Activated T-cell treated with anti-CD3 and anti-CD28 coated beads, Interleukin-2, amount 50 U/mL, for 4 hours (primary cell): ENCODE results near the gene NGFR. TPM values are rescaled to one million over a fixed set of nuclear protein-coding genes. Genes with fewer than 3 reads are reported as not detected.
"Not testable (repeated sequence)": the region's sequence is repeated elsewhere in the genome, so short reads cannot be mapped to it uniquely, and the experiment has no call there.

Source experiments
- ATAC-seq, 2 donors: fragments of 200-7000 bp; cut with Tn5 transposase; one replicate each; pipeline ENCODE4 v1.10.0; 2021
- DNase-seq: peaks from one replicate; pipeline ENCODE4 v3.0.0-alpha.2; 2020
- H3K27me3 Mint-ChIP-seq: one replicate; pipeline ENCODE4 v1.8.0; 2021; ENCODE audit warnings: low read depth, mixed read lengths
- H3K36me3 Mint-ChIP-seq: one replicate; pipeline ENCODE4 v1.8.0; 2022; ENCODE audit warnings: mixed read lengths; ENCODE audit not compliant: insufficient read depth
- H3K4me1 Mint-ChIP-seq: one replicate; pipeline ENCODE4 v1.8.0; 2021; ENCODE audit warnings: low read depth, mixed read lengths
- H3K4me3 Mint-ChIP-seq: one replicate; pipeline ENCODE4 v1.8.0; 2021; ENCODE audit warnings: mild to moderate bottlenecking, moderate library complexity, mixed read lengths
- H3K9me3 Mint-ChIP-seq: one replicate; pipeline ENCODE4 v1.8.0; 2021; ENCODE audit warnings: mixed read lengths
- total RNA-seq, 3 donors: library from RNA; stranded (reverse); gene quantifications; one replicate each; pipeline ENCODE4 v1.2.1, GENCODE V29; 2021

The NGFR gene
- total RNA-seq, 3 donors from 2014 or later = 0.05 to 0.49 (median 0.05) TPM

DNA sequence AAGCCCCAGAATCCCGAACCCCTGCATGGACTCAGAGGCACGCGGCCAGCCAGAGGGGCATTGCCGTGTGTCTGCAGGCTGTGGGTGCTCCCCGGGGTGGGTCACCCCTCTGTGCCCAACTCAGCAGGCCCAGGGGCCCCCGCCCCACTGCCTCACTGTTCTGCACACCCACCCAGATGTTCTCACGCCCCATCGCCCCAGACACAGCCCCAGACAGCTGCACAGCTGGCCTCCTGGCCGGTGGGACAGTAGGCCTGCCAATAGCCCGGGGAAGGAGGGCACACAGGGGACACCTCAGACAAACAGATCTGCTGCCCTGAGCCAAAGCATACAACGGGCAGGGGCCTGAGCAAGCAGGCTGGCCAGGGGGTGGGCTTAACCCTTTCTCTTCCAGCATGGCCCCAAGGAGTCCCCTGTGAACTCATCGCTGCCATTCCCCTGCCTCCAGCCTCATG lies 53.0 kb downstream of the NGFR start:
- H3K36me3 Mint-ChIP-seq = no peaks in the 10 kb centered on the region
- H3K4me3 Mint-ChIP-seq = no peak overlapping the region
- H3K4me1 Mint-ChIP-seq = no peaks in the 10 kb centered on the region
- ATAC-seq (no peak), DNase-seq (no peak)
- H3K27me3 Mint-ChIP-seq = peaks cover 12% of the 10 kb centered on the region
- no peaks in the 10 kb centered on the region for H3K9me3 Mint-ChIP-seq

DNA sequence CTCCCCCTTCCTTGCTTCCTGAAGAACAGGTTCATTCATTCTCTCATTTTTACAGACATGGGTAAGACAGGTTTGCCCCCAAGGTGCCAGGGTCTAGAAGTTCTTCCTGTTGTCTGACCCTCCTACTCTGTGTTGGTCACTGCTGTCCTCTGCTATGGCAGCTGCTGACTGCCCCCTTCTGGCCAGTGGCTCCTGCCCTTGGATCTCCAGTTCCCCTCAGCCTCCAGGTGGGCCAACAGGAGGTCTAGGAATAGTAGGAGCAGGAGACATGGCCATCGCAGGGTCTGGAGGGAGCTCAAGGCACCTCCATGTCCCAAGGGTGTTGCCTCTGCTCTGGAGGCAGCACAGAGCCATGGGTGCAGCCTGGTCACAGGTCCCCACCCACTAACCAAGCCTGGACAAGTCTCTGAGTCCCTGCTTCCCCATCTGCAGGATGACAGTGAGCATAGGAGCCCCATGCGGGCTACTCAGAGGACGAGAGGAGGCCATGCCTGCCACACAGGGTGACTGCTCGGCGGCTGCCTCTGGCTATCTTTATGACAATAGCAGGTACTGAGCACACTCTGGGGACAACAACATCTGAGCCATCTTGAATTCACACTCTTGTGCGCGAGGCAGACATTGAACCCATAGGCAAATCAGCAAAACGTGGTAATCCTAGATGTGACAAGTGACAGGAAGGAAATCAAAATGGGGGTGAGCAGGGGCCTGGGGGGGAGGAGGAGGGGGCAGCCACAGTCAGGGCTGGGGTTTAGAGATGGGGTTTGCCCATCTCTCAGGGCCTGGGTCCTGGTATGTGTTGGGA lies 53.6 kb downstream of the NGFR start:
- ATAC-seq = no peak
- H3K4me1 Mint-ChIP-seq = no peaks in the 10 kb centered on the region
- DNase-seq = no peak
- H3K36me3 Mint-ChIP-seq = no peaks in the 10 kb centered on the region
- no peak overlapping the region for H3K4me3 Mint-ChIP-seq
- peaks cover 9% of the 10 kb centered on the region for H3K27me3 Mint-ChIP-seq
- no peaks in the 10 kb centered on the region for H3K9me3 Mint-ChIP-seq

DNA sequence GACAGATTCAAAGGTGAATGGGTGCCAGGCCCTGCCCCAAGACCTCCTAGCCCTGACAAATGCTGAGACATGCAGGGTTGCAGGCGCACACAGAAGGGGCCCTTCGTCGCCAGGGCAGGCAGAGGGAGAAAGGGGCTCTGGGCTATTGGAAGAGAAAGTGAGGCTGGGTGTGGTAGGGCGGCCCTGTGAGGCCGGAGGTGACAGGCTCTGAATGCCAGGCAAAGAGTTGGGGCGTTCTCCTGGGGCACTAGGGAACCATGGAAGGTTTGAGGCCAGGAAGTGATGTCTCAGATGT lies 54.2 kb downstream of the NGFR start:
- Mint-ChIP-seq H3K4me1 (no peaks in the 10 kb centered on the region), H3K27me3 (peaks cover 7% of the 10 kb centered on the region), H3K4me3 (no peak overlapping the region), H3K9me3 (no peaks in the 10 kb centered on the region), H3K36me3 (no peaks in the 10 kb centered on the region)
- DNase-seq (no peak), ATAC-seq (no peak)

DNA sequence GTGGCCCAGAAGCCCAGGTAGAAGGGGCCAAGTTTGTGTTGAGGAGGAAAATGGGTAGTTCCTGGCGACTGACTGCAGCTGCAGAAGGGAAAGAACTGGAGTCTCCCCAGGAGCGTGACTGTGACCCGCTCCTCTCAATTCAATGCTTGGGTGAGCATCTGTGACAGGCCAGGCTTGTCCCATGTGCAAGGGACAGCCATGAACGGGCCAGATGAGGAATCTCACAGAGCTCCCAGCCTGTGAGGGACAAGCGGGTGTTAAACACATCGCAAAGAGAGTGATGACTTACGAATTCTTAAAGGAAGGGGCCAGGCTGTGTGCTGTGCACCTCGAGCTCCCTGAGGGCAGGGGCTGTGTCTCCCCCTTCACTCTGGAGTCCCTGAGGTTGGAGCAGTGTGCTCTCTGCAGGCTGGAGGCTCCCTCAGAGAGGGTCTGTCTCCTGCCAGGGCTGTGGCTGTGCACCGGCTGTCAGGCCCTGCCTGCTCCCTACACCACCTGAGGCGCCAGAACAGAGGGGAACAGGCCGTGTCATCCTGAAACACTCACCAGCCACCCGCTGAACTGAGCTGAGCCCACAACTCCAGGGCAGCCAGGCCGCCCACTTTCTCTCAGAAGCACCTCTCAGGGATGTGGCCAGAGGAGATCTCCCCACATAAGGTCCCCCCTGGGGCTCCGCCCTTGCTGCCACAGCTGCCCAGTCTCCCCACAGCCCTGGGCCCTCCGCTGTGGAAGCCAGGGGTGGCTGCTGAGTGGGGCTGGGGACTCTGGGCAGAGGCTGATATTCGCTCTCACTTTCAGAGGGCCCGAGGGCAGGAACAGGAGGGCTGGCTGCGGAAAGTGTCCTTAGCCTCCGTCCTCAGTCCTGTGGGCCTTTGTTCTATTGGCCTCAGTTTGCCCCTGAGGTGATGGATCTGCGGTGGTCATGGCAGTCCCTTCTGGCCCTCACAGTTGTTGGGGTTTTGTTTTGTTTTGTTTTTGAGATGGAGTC lies 54.9 kb downstream of the NGFR start:
- H3K4me1 Mint-ChIP-seq = no peaks in the 10 kb centered on the region
- H3K9me3 Mint-ChIP-seq = no peaks in the 10 kb centered on the region
- no peak for DNase-seq
- peaks cover 7% of the 10 kb centered on the region for H3K27me3 Mint-ChIP-seq
- ATAC-seq = no peak
- H3K4me3 Mint-ChIP-seq = no peak overlapping the region
- H3K36me3 Mint-ChIP-seq = no peaks in the 10 kb centered on the region

DNA sequence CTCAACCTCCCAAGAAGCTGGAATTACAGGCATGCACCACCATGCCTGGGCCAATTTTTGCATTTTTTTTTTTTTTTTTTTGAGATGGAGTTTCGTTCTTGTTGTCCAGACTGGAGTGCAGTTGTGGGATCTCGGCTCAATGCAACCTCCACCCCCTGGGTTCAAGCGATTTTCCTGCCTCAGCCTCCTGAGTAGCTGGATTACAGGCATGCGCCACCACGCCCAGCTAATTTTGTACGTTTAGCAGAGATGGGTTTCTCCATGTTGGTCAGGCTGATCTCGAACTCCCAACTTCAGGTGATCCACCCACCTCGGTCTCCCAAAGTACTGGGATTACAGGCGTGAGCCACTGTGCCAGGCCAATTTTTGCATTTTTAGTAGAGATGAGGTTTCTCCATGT lies 55.7 kb downstream of the NGFR start:
- ATAC-seq, H3K4me1 Mint-ChIP-seq, H3K27me3 Mint-ChIP-seq, H3K36me3 Mint-ChIP-seq, H3K9me3 Mint-ChIP-seq, H3K4me3 Mint-ChIP-seq, DNase-seq: not testable (repeated sequence)

DNA sequence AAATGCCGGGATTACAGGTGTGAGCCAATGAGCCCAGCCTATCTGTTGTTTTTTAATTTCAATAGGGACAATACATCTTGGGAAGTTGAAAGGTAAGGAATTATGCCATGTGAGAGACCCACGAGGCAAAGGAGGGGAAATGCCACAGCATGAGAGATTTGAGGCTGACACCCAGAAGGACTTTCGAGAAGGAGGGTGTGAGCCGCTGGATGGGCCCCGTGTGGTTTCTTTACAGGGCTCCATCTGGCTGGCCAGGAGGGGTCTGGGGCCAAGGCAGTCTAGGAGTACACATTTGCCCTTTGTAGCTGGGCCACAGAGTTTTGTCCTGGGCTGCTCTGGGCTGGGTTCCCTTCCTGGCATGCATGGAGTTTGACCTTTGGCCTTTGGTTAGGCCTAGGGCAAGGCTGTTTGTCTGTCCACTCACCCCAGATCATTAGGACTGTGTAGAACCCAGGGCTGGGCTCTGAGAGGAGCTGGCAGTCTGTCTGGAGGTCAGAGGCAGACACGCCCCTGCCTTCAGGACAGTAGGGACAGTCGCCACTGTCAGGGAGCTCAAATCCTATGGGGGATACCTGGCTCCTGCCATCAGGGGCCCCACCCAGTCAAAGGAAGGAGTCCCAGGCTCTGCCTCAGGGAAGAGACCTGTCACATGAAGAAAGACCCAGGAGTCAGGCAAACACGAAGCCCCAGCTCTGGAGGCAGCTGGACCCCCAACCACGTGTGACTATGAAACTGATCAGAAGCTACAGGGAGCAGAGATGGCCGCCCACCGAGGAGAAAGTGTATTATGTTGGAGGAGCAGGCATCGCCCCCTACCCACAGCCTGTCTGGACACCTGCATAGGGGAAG lies 56.4 kb downstream of the NGFR start:
- ATAC-seq (no peak), DNase-seq (no peak)
- Mint-ChIP-seq H3K4me3 (no peak overlapping the region), H3K4me1 (peaks cover under 1% of the 10 kb centered on the region), H3K9me3 (no peaks in the 10 kb centered on the region), H3K36me3 (no peaks in the 10 kb centered on the region), H3K27me3 (peaks cover 7% of the 10 kb centered on the region)

DNA sequence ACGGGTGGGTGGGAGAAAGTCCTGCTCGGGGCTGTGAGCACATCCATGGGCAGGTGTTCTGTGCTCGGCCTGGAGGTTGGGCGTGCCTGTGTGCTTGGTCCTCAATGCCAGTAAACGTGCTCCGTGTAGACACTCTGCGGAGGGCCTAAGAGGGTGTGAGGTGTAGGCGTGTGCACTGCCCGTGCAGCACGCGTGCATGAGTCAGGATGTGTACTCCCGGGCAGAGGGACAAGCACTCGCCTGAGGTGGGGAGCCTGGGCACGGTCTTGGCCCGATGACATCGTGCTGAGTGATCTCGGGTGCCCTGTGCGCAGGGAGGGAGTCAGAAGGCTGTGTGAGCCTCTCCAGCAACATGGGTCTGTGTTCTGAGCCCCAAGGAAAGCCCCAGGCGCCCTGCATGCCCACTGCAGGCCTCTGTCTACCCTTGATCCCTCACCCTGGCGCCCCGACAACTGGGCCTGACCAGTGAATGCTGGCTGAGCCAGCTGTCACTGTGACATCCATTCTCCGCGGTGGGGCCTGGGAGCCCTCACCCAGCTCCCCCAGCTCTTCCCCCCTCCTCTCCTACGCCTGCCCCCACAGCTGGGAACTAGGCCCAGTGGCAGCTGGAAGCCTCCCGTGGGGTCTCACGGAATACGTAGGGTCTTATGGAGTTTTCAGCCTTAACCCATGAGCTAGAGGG lies 57.1 kb downstream of the NGFR start:
- Mint-ChIP-seq H3K4me1 (peaks cover 1% of the 10 kb centered on the region), H3K27me3 (peaks cover 7% of the 10 kb centered on the region), H3K36me3 (no peaks in the 10 kb centered on the region), H3K4me3 (no peak overlapping the region), H3K9me3 (no peaks in the 10 kb centered on the region)
- no peak for ATAC-seq
- no peak for DNase-seq

DNA sequence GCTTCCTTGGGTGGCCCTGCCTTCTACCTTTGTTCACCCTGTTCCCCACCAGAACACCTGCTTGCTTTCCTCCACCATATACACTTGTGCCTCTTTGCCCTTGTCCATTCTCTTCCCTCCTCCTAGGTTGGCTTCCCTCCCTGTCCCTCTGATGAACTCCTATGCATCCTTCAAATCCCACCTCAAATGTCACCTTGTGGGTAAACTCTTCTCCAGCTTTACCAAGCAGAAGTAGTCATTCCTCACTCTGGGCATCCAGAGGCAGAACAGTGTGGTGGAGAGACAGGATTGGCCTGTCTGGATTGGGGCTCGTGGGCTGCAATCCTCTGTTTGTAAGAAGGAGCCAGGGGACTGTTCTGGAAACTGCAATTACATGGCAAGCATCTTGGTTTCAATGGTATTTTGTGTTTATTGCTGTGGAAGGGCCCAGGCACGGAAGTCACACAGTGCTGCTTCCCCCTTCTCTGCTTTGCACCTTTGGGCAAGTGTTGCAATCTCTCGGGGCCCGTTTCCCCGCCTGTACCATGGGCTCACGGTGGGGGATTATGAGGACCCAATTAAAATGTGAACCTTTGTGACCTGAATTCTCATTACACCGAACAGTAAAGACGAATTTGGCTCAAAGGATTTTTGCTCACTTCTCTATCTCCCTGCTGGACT lies 58.7 kb downstream of the NGFR start:
- Mint-ChIP-seq H3K36me3 (no peaks in the 10 kb centered on the region), H3K4me1 (peaks cover 3% of the 10 kb centered on the region), H3K4me3 (no peak overlapping the region), H3K9me3 (no peaks in the 10 kb centered on the region), H3K27me3 (peaks cover 8% of the 10 kb centered on the region)
- ATAC-seq (no peak), DNase-seq (no peak)

DNA sequence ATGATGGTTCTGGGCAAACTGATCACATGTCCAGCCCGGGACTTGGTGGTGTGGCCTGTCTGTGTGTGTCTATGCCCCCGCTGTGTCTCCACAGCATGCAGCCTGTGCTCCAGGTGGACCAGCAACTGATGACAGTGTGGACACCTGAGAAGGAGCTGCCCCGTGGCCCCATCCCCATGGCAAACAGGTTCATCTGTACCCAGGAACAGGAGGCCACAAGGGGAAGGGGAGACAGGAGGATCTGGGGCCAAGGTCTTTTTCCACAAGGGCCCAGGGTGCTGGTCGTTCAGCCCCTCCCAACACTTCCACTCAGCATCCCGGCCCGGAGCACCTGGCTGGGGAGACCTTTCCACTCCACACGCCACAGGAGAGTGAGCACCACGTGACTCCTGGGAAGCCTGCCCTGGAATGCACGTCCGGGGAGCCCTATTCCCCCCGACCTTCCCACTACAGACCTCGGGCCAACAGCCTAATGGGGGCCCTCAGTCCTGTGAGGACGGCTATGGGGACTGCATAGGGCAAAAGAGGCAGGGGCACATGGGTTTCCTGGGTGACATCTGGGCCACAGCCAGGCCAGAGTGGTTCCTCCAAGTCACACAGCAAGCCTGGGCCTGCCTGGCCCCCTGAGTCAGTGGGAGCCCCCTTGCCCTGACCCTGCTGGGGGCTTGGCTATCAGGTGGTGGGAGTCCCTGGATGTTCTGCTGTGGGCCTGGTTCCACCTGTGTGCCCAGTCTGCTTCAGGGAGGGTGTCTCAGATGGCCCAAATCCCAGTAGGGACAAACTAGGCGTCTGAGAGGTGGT lies 59.8 kb downstream of the NGFR start:
- H3K4me1 Mint-ChIP-seq = peaks cover 3% of the 10 kb centered on the region
- H3K4me3 Mint-ChIP-seq = no peak overlapping the region
- peaks cover 3% of the 10 kb centered on the region for H3K27me3 Mint-ChIP-seq
- no peaks in the 10 kb centered on the region for H3K36me3 Mint-ChIP-seq
- DNase-seq (no peak), ATAC-seq (no peak)
- no peaks in the 10 kb centered on the region for H3K9me3 Mint-ChIP-seq

DNA sequence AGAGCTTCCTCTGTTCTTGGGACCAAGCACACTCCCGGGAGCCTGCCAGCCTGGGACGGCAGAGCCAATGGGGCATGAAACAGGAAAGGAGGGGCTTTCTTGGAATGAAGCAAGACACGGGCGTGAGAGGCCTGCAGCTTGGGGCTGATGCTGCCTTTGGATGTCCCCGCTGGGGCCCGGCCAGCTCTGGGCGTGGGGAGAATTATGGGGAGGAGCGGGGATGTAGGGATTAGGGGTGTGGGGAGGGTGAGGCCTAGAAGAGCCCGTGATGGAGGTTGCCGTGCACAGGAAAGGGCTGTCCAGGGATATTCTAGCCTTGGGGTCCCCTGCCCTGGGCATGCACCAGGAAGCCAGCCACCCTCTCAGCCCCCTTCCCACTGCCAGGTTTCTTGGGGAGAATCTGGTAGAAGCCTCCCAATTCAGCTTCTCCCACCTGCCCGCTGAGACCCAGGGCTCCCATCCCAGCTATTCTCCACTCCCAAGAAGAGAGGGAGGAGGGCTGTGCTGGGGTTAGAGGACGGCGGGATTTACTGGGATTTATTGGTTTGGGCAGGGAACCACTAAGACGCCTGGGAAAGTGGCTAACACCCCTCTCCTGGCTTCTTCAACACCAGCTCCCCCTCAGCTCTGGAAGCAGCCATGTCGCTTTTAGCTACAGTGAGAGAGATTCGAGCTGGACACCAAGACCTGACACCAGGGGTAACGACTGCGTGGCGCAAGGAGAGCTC lies 60.6 kb downstream of the NGFR start:
- DNase-seq (no peak), ATAC-seq (no peak)
- H3K4me1 Mint-ChIP-seq = peaks cover 3% of the 10 kb centered on the region
- no peaks in the 10 kb centered on the region for H3K9me3 Mint-ChIP-seq
- H3K27me3 Mint-ChIP-seq = peaks cover 3% of the 10 kb centered on the region
- no peaks in the 10 kb centered on the region for H3K36me3 Mint-ChIP-seq
- no peak overlapping the region for H3K4me3 Mint-ChIP-seq

DNA sequence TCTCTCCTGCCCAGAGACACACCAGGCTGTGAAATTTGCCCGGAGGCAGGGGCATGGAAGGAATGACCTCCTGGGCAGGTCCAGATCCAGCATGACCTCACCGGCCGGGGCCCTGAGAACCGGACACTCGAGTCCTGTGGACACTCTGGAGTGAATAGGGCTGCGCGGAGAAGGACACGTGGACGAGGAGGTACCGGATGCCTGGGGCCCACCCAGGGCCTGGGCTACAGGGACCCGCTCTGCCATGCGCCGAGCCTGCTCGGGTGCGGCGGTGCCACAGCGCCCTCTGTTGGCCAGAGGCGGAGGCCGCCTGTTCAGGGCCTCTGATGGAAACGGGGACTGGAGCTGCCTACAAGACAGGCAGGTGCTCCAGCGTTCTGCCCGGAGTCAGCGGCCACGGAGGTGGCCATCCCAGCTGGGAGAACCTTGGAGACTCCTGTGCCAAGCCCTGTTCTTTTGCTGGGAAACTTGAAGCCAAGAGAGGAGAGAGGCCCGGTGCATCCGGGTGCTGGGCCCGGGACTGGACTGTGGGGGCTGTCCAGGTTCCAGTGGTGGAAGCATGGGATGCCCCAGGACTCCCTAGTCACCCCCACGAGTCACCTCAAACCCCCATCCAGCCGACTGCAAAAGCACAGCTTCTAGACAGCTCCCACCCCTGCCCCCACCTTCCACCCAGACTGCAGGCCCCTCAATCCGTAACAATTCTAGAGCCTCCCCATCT lies 61.3 kb downstream of the NGFR start:
- peak; percentile 79 for DNase-seq
- H3K36me3 Mint-ChIP-seq = no peaks in the 10 kb centered on the region
- peaks cover 3% of the 10 kb centered on the region for H3K27me3 Mint-ChIP-seq
- ATAC-seq = peak; percentile 96 to 98
- no peaks in the 10 kb centered on the region for H3K9me3 Mint-ChIP-seq
- no peak overlapping the region for H3K4me3 Mint-ChIP-seq
- peaks cover 3% of the 10 kb centered on the region for H3K4me1 Mint-ChIP-seq
